ENCODE results near the gene RGMA. TPM values are rescaled to one million over a fixed set of nuclear protein-coding genes. Genes with fewer than 3 reads are reported as not detected.

The RGMA gene
- total and polyA plus RNA-seq, 10 of the 15 experiments (the other 5 are each of a cell fraction or from before 2014, with no cell fraction given), result not detected

- CTCF ChIA-PET, result interaction anchor here (1.5 kb wide), 1 partner anchor 14 kb away, joined by 3 read pairs; no protein-coding TSS in a partner anchor
Observed at GRCh38 chr15:93046721-93047120, 42.3 kb downstream of the RGMA start.

GRCh38 chr15:93046120-93046519, 42.9 kb downstream of the RGMA start:
- POLR2A ChIA-PET, result no interaction called here
- Histone ChIP-seq H4K20me1 (ENCODE audit: control insufficient read depth, insufficient read depth) (no peaks in the 10 kb centered on the region), H3K4me1 (ENCODE audit: control insufficient read depth, insufficient read depth, low read length) (no peaks in the 10 kb centered on the region), H3K79me2 (ENCODE audit: control insufficient read depth, insufficient read depth, low read length) (no peaks in the 10 kb centered on the region), H3K4me2 (ENCODE audit: control insufficient read depth, insufficient read depth) (no peak overlapping the region), H3K27me3 (replicated peaks in 1 of 2; ENCODE audit: control insufficient read depth in 2 of 2, insufficient read depth in 2 of 2, low read length in 1 of 2) (no peaks in the 10 kb centered on the region), H3K27ac (ENCODE audit: control insufficient read depth, insufficient read depth) (no peak overlapping the region), H3K36me3 (ENCODE audit: control insufficient read depth in 2 of 2, insufficient read depth in 2 of 2, low read length in 1 of 2) (no peaks in the 10 kb centered on the region), H3K9ac (ENCODE audit: control insufficient read depth, insufficient read depth, low read length) (no peak overlapping the region), H2AFZ (ENCODE audit: control insufficient read depth, low read depth, low read length) (no peak overlapping the region), H3K9me3 (replicated peaks; ENCODE audit: control insufficient read depth, insufficient read depth, low read length) (no peaks in the 10 kb centered on the region), H3K4me3 (no peak overlapping the region)
- FAIRE-seq (no peak), DNase-seq (ENCODE audit: low read depth, low spot score) (no peak), ATAC-seq (no peak)
- RAD21 ChIA-PET (ENCODE audit: unreplicated experiment), result no interaction called here
- in situ Hi-C loops (cut with MboI) (loop anchor here (25.0 kb wide), 1 partner anchor 1266 kb away; no protein-coding TSS in a partner anchor), intact Hi-C loops (cut with micrococcal nuclease; ENCODE audit: unreplicated experiment) (no loop called here)
- SMC1A ChIA-PET (ENCODE audit: uncharacterized antibody, unreplicated experiment), result no interaction called here
- WGBS (ENCODE audit: insufficient coverage, insufficient replicate concordance, low lambda C conversion rate, missing lambda C conversion rate), result 16% methylated on average over 4 of the region's 4 CpGs
- BruUV-seq (replicated peaks), result no TSS peak
- no peak for TF ChIP-seq SIN3A (IDR thresholded peaks at IDR 0.05; ENCODE audit: low read depth, low read length)
- no peak for TF ChIP-seq RFX5 (IDR thresholded peaks at IDR 0.05; ENCODE audit: low read depth, low read length)
- no peak for TF ChIP-seq CREM (IDR thresholded peaks at IDR 0.05; ENCODE audit: low read depth)
- CTCF ChIA-PET, result interaction anchor here (1.5 kb wide), 1 partner anchor 14 kb away, joined by 3 read pairs; no protein-coding TSS in a partner anchor

More at GRCh38 chr15:93046721-93047120, 42.3 kb downstream of the RGMA start:
- BruUV-seq (replicated peaks), result no TSS peak
- H3K4me2 ChIP-seq (ENCODE audit: control insufficient read depth, insufficient read depth), result no peak overlapping the region
- H3K27me3 ChIP-seq (replicated peaks in 1 of 2; ENCODE audit: control insufficient read depth in 2 of 2, insufficient read depth in 2 of 2, low read length in 1 of 2), result no peaks in the 10 kb centered on the region
- TF ChIP-seq STAT1 (conservative IDR thresholded peaks at IDR 0.05) (no peak), ZNF24 (IDR thresholded peaks at IDR 0.05) (no peak), GATAD2B (conservative IDR thresholded peaks at IDR 0.05; ENCODE audit: low read depth) (no peak), MEF2A (IDR thresholded peaks at IDR 0.05; ENCODE audit: insufficient read depth, low read depth, low read length) (no peak)
- no peak overlapping the region for H2AFZ ChIP-seq (ENCODE audit: control insufficient read depth, low read depth, low read length)
- H3K79me2 ChIP-seq (ENCODE audit: control insufficient read depth, insufficient read depth, low read length), result no peaks in the 10 kb centered on the region
- ChIA-PET POLR2A (no interaction called here), RAD21 (ENCODE audit: unreplicated experiment) (no interaction called here), SMC1A (ENCODE audit: uncharacterized antibody, unreplicated experiment) (interaction anchor here (1.5 kb wide), 1 partner anchor 25 kb away, joined by 3 read pairs; no protein-coding TSS in a partner anchor)
- intact Hi-C loops (cut with micrococcal nuclease; ENCODE audit: unreplicated experiment), result no loop called here
- in situ Hi-C loops (cut with MboI), result loop anchor here (25.0 kb wide), 1 partner anchor 1266 kb away; no protein-coding TSS in a partner anchor
- H3K4me1 ChIP-seq (ENCODE audit: control insufficient read depth, insufficient read depth, low read length), result no peaks in the 10 kb centered on the region
- H4K20me1 ChIP-seq (ENCODE audit: control insufficient read depth, insufficient read depth), result no peaks in the 10 kb centered on the region
- DNase-seq (ENCODE audit: low read depth, low spot score) (no peak), ATAC-seq (no peak), FAIRE-seq (no peak)
- no peaks in the 10 kb centered on the region for H3K36me3 ChIP-seq (ENCODE audit: control insufficient read depth in 2 of 2, insufficient read depth in 2 of 2, low read length in 1 of 2)
- H3K9me3 ChIP-seq (replicated peaks; ENCODE audit: control insufficient read depth, insufficient read depth, low read length), result no peaks in the 10 kb centered on the region
- no peak overlapping the region for H3K4me3 ChIP-seq
- no peak overlapping the region for H3K9ac ChIP-seq (ENCODE audit: control insufficient read depth, insufficient read depth, low read length)
- WGBS (ENCODE audit: insufficient coverage, insufficient replicate concordance, low lambda C conversion rate, missing lambda C conversion rate), result 13% methylated on average over 7 of the region's 7 CpGs
- H3K27ac ChIP-seq (ENCODE audit: control insufficient read depth, insufficient read depth), result no peak overlapping the region

Measured in GM12878 (cell line).